Activated CD8-positive, alpha-beta memory T cell treated with anti-CD3 and anti-CD28 coated beads, Interleukin-2, amount 10 ng/mL, durations not matched to agents 7 days and 5 days (primary cell): ENCODE measurements around the gene SH3BP5L. TPM values are rescaled to one million over a fixed set of nuclear protein-coding genes. Genes with fewer than 3 reads are reported as not detected.

Source experiments
- ATAC-seq: fragments of 150-1000 bp; cut with Tn5 transposase; one replicate; pipeline ENCODE4 v1.10.0; 2021; ENCODE audit warnings: moderate library complexity
- CTCF ChIA-PET: fragments of 350-600 bp; sonication (Branson Sonifier 250); formaldehyde crosslinking; loops from one replicate; lab custom pipeline; 2021; ENCODE audit warnings: antibody characterized with exemption; lab: Charles Lee
- DNase-seq: peaks from one replicate; pipeline ENCODE4 v3.0.0-alpha.2; 2020
- H3K27ac Mint-ChIP-seq: one replicate; pipeline ENCODE4 v1.8.0; 2021; ENCODE audit warnings: mild to moderate bottlenecking, mixed read lengths
- H3K27me3 Mint-ChIP-seq: one replicate; pipeline ENCODE4 v1.8.0; 2021; ENCODE audit warnings: mixed read lengths
- H3K36me3 Mint-ChIP-seq: one replicate; pipeline ENCODE4 v1.8.0; 2021; ENCODE audit warnings: mild to moderate bottlenecking, mixed read lengths
- H3K4me1 Mint-ChIP-seq: one replicate; pipeline ENCODE4 v1.8.0; 2021; ENCODE audit warnings: mixed read lengths
- H3K4me3 Mint-ChIP-seq: one replicate; pipeline ENCODE4 v1.8.0; 2021; ENCODE audit warnings: mild to moderate bottlenecking, moderate library complexity, mixed read lengths
- H3K9me3 Mint-ChIP-seq: one replicate; pipeline ENCODE4 v1.8.0; 2022; ENCODE audit warnings: low read depth, mixed read lengths
- total RNA-seq, 2 experiments: library from RNA; stranded (reverse); gene quantifications; one replicate each; pipeline ENCODE4 v1.2.3, GENCODE V29; 2021

Gene SH3BP5L
- total RNA-seq: 10 to 100 TPM; 27.4 to 27.9 TPM

GRCh38 chr1:248825909-248826760 lies at the start of gene SH3BP5L:
TSS of gene SH3BP5L (minus strand) at chr1:248825915. CDS start at chr1:248824935, 980 bp downstream.
- DNase-seq: peak; percentile 95
- Mint-ChIP-seq H3K36me3 (peaks cover 15% of the 10 kb centered on the region), H3K4me3 (peak within 1 kb of the TSS; percentile 86), H3K4me1 (peaks cover 48% of the 10 kb centered on the region), H3K27me3 (no peaks in the 10 kb centered on the region), H3K27ac (peak within 1 kb of the TSS; percentile 96), H3K9me3 (no peaks in the 10 kb centered on the region)
- CTCF ChIA-PET: interaction anchor here (0.9 to 4.9 kb wide), 9 partner anchors 12 to 99 kb away, joined by 3 to 57 read pairs (median 6); partner anchors contain the start of genes PGBD2, ZNF672 and ZNF692
- peak; percentile 90 for ATAC-seq

GRCh38 chr1:248873993-248874533 lies 48.3 kb upstream of the SH3BP5L start:
- DNase-seq (peak; percentile 86), ATAC-seq (peak; percentile 60)
- Mint-ChIP-seq H3K27me3 (peaks cover 10% of the 10 kb centered on the region), H3K36me3 (no peaks in the 10 kb centered on the region), H3K27ac (peak overlapping the region; percentile 85), H3K4me3 (peak overlapping the region; percentile 91), H3K4me1 (peaks cover 21% of the 10 kb centered on the region), H3K9me3 (no peaks in the 10 kb centered on the region)
- CTCF ChIA-PET: interaction anchor here (0.8 to 2.2 kb wide), 5 partner anchors 12 to 33 kb away, joined by 3 to 8 read pairs (median 4); partner anchors contain the start of gene PGBD2

- Mint-ChIP-seq H3K27ac (peak overlapping the region; percentile 85), H3K4me3 (peak overlapping the region; percentile 91)
Measured at GRCh38 chr1:248873409-248873992, 47.8 kb upstream of the SH3BP5L start.

GRCh38 chr1:248872752-248873408 lies 47.2 kb upstream of the SH3BP5L start:
- Mint-ChIP-seq H3K4me1 (peaks cover 21% of the 10 kb centered on the region), H3K27me3 (peaks cover 10% of the 10 kb centered on the region), H3K9me3 (no peaks in the 10 kb centered on the region), H3K27ac (peak overlapping the region; percentile 85), H3K4me3 (peak overlapping the region; percentile 91), H3K36me3 (no peaks in the 10 kb centered on the region)
- CTCF ChIA-PET: interaction anchor here (1.2 to 2.2 kb wide), 5 partner anchors 11 to 53 kb away, joined by 4 to 15 read pairs (median 6); partner anchors contain the start of gene ZNF692
- DNase-seq (peak; percentile 69), ATAC-seq (peak; percentile 43)

More at GRCh38 chr1:248873409-248873992, 47.8 kb upstream of the SH3BP5L start:
- ATAC-seq (peak; percentile 86), DNase-seq (peak; percentile 95)
- CTCF ChIA-PET: interaction anchor here (1.2 to 2.2 kb wide), 5 partner anchors 11 to 32 kb away, joined by 3 to 15 read pairs (median 6); partner anchors contain the start of genes PGBD2 and ZNF692
- no peaks in the 10 kb centered on the region for H3K36me3 Mint-ChIP-seq
- peaks cover 21% of the 10 kb centered on the region for H3K4me1 Mint-ChIP-seq
- H3K9me3 Mint-ChIP-seq: no peaks in the 10 kb centered on the region
- H3K27me3 Mint-ChIP-seq: peaks cover 10% of the 10 kb centered on the region

GRCh38 chr1:248871837-248872401 lies 46.2 kb upstream of the SH3BP5L start:
- peaks cover 21% of the 10 kb centered on the region for H3K4me1 Mint-ChIP-seq
- H3K27me3 Mint-ChIP-seq: peaks cover 10% of the 10 kb centered on the region
- DNase-seq (no peak), ATAC-seq (no peak)
- no peak overlapping the region for H3K27ac Mint-ChIP-seq
- H3K4me3 Mint-ChIP-seq: peak overlapping the region; percentile 2
- no peaks in the 10 kb centered on the region for H3K36me3 Mint-ChIP-seq
- no peaks in the 10 kb centered on the region for H3K9me3 Mint-ChIP-seq
- CTCF ChIA-PET: interaction anchor here (1.4 to 1.8 kb wide), 2 partner anchors 13 to 54 kb away, joined by 4 to 15 read pairs; partner anchors contain the start of gene ZNF692

GRCh38 chr1:248862998-248863881 lies 37.5 kb upstream of the SH3BP5L start:
- peak; percentile 74 for ATAC-seq
- Mint-ChIP-seq H3K9me3 (no peaks in the 10 kb centered on the region), H3K36me3 (no peaks in the 10 kb centered on the region), H3K27me3 (no peaks in the 10 kb centered on the region), H3K4me1 (peaks cover 34% of the 10 kb centered on the region), H3K4me3 (peak overlapping the region; percentile 86), H3K27ac (peak overlapping the region; percentile 83)
- DNase-seq: peak; percentile 89
- CTCF ChIA-PET: interaction anchor here (1.2 to 2.3 kb wide), 3 partner anchors 11 to 40 kb away, joined by 4 to 8 read pairs (median 7); partner anchors contain the start of gene SH3BP5L

GRCh38 chr1:248862695-248862997 lies 36.9 kb upstream of the SH3BP5L start:
- no peaks in the 10 kb centered on the region for H3K27me3 Mint-ChIP-seq
- no peak for DNase-seq
- H3K36me3 Mint-ChIP-seq: no peaks in the 10 kb centered on the region
- peak overlapping the region; percentile 86 for H3K4me3 Mint-ChIP-seq
- peak overlapping the region; percentile 83 for H3K27ac Mint-ChIP-seq
- H3K4me1 Mint-ChIP-seq: peaks cover 35% of the 10 kb centered on the region
- peak; percentile 12 for ATAC-seq
- CTCF ChIA-PET: interaction anchor here (1.2 to 2.3 kb wide), 4 partner anchors 11 to 40 kb away, joined by 4 to 8 read pairs (median 6); partner anchors contain the start of gene SH3BP5L
- no peaks in the 10 kb centered on the region for H3K9me3 Mint-ChIP-seq

- Mint-ChIP-seq H3K36me3 (no peaks in the 10 kb centered on the region), H3K9me3 (no peaks in the 10 kb centered on the region), H3K4me3 (no peak overlapping the region), H3K27me3 (no peaks in the 10 kb centered on the region), H3K4me1 (peaks cover 39% of the 10 kb centered on the region), H3K27ac (no peak overlapping the region)
- ATAC-seq: no peak
- CTCF ChIA-PET: interaction anchor here (1.3 to 2.3 kb wide), 2 partner anchors 12 to 24 kb away, joined by 4 to 8 read pairs; no protein-coding TSS in a partner anchor
- DNase-seq: no peak
Measured at GRCh38 chr1:248861616-248862015, 35.9 kb upstream of the SH3BP5L start.

- ATAC-seq: no peak
- Mint-ChIP-seq H3K27ac (peak overlapping the region; percentile 94), H3K27me3 (no peaks in the 10 kb centered on the region), H3K36me3 (peaks cover 6% of the 10 kb centered on the region), H3K4me1 (peaks cover 39% of the 10 kb centered on the region), H3K9me3 (no peaks in the 10 kb centered on the region), H3K4me3 (peak overlapping the region; percentile 86)
- CTCF ChIA-PET: interaction anchor here (1.5 to 3.2 kb wide), 6 partner anchors 13 to 46 kb away, joined by 5 to 22 read pairs (median 12); partner anchors contain the start of gene PGBD2
- DNase-seq: no peak
Measured at GRCh38 chr1:248860007-248860406, 34.3 kb upstream of the SH3BP5L start.

GRCh38 chr1:248858891-248859889 lies 33.5 kb upstream of the SH3BP5L start, which contains the start of gene ZNF692:
TSS of gene ZNF692 (minus strand) at chr1:248859085. CDS start at chr1:248858309, 776 bp downstream.
- peak within 1 kb of the TSS; percentile 94 for H3K27ac Mint-ChIP-seq
- peaks cover 38% of the 10 kb centered on the region for H3K4me1 Mint-ChIP-seq
- CTCF ChIA-PET: interaction anchor here (0.8 to 4.0 kb wide), 13 partner anchors 8 to 67 kb away, joined by 3 to 37 read pairs (median 6); partner anchors contain the start of genes PGBD2, SH3BP5L and ZNF672
- peak within 1 kb of the TSS; percentile 86 for H3K4me3 Mint-ChIP-seq
- peaks cover 10% of the 10 kb centered on the region for H3K36me3 Mint-ChIP-seq
- no peaks in the 10 kb centered on the region for H3K9me3 Mint-ChIP-seq
- peak; percentile 86 for ATAC-seq
- peak; percentile 98 for DNase-seq
- H3K27me3 Mint-ChIP-seq: no peaks in the 10 kb centered on the region
